IPS-NIHi7 (cell line): Measurements from ENCODE around the gene MYO1B.

Source experiments
- DNase-seq: peaks from one replicate; pipeline ENCODE4 v3.0.0; 2012; ENCODE audit warnings: mixed read lengths; ENCODE audit errors: extremely low spot score

MYO1B gene

DNA sequence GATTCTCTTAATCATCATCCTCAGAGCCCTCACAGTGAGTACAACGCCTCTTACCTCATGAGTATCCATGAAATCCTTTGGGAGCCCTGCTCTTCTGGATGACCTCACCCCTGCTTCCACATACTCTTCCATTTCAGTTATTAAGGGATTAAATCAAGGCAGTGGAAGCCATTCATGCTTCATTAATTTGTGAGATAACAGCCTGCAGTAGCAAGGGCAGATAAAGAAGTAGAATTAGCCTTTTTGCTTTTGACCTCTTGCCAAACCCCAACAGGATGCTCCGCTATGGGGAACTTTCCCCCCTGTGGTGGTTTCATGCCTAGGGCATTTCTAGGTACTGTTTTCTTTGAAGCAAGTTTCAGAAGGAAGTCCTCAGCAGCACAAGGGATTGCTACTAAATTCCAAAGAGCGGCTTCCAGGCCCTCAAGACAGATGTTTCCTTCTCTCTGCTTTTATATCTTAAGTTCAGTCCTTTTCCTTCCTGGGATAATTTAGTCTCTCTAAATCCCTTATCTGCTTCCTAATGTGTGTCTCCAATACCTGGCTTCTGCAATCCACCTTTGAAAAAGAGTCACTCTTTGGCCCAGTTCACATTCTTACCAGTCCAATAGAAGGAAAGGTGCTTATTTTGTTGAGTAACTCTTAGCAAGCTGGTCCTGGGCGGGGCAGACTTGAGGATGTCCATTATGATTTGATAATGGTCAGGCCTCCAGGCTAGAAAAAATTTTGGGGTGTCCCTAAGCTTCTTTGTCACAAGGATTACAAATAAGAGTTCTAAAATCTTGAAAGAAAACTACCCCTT lies 76.9 kb downstream of the MYO1B start:
- DNase-seq: peak; percentile 43

DNA sequence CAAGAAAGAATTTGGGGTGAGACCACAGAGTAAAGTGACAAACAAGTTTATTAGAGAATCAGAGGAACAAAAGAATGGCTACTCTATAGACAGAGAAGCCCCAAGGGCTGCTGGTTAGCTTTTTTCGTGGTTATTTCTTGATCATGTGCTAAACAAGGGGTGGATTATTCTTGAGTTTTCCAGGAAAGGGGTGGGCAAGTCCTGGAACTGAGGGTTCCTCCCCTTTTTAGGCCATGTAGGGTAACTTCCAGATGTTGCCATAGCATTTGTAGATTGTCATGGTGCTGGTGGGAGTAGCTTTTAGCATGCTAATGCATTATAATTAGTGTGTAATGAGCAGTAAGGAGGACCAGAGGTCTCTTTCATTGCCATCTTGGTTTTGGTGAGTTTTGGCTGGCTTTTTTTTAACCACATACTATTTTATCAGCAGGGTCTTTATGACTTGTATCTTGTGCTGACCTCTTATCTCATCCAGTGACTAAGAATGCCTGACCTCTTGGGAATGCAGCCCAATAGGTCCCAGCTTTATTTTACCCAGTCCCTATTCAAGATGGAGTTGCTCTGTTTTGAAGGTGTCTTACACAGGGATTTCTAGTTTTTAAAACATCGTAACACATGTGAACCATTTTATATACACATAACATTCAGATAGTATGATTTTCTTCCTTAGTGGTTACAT lies 77.8 kb downstream of the MYO1B start:
- DNase-seq: no peak

DNA sequence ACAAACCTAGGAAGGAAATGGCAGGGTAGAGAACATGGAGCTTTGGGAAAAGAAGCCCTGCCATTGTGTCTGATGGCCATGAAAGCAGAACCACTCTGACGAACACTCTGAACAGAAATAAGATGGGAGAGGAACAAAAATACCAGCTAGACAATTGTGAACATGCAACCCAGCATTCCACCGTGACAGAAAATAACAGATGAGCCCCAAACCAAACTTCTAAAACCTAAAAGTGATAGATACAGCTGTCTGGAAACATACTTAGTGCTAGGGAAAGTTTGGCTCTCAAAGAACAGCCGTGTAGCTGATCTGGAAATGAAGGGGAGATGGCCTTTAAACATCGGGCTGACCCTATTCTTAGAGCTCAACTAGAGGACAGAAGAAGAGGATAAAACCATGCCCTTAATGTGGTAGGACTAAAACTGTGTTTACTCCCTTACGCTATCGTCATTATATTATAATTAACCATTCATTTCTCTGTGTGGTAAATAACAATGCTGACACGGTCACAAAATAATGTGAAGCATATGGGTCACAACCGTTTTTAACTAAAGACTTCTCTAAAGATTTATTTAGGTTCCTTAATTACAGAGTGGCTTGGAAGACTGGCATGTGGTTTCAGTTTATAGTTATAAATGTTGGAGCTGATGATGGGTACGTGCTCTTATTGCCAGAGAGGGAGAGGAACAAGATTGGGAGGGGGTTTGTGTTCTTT lies 80.6 kb downstream of the MYO1B start:
- DNase-seq: no peak

DNA sequence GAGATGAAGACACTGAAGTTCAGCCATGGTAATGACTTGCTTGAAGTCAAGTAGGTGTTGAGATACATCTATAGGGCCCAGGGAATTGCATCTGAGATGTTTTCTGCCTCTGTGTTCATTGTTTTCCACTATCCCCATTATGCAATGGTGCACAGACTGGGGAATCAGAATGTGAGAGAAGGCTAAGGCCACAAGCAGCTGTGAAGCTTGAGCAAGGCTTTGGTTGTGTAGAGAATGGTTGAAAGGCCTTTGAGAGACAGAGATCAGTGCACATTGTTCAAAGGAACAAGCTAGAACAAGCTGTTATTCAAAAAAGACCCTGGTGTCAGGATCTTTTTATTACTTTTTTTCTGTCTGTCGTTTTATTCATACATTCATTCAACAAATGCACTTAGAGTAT lies 82.3 kb downstream of the MYO1B start:
- DNase-seq: no peak

DNA sequence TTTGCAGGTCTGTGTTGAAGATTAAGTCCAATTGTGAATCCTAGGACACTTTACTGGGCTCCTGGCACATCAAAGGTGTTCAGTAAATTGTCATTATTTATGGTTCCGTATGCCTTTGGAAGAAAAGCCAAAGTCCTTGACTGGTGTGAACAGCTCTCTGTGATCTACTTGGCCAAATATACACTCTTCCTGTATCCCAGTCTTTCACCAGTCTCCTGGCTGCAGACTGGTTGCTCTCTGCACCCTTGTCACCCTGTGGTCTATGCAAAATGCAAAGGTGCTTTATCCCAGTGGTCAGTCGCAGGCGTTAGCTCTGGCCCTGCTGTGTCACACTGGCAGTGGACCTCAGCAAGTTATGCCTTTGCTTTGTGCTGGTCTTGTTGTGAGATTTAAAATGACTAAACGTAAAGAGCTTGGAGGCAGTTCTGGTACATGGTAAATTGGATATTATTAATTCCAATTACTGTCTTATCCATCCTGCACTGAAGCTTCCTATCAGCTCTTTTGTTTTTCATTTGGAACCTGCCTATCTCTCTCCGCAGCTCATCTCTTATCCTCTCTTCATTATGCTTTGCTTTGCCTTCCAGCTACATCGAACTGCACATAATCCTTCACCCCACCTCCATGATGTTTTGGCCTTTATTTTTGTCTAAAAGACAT lies 83.1 kb downstream of the MYO1B start:
- DNase-seq: no peak

DNA sequence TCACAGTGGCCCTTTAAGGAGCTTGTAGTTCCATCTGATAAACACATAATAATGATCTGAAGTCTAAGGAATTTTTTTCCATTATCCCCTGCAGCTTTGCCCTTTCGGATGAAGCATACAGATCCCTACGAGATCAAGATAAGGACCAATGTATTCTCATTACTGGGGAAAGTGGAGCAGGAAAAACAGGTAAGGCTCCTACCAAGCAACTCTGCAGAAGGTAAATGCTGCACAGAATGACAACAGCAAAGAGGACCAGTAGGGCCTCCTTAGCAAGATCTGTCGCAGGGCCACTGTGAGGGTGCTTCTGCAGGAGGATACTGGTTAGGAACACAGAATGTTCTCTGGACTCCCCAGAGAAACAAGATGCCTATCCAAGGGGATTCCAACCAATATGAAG lies 84.6 kb downstream of the MYO1B start:
- DNase-seq: no peak

DNA sequence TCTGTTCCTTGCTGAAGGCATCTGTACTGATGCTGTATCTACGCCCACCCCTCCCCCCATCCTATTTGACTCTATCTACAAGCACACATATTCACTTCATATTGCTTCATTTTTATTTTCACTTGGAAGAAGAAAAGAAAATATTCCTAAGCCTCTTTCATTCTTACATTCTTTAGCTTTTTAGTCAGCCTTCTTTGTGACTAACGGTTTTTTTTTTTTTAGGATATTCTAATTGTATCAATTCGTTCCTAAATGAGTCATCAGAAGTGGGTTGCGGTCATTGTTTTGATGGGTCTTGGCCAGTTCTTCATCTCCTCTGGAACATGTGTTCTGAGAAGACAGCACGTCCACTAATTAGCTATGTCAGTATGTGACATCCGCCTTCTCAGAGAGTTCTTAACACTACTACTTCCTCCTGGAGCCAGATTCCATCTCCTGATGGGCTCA lies 88.7 kb downstream of the MYO1B start:
- no peak for DNase-seq

DNA sequence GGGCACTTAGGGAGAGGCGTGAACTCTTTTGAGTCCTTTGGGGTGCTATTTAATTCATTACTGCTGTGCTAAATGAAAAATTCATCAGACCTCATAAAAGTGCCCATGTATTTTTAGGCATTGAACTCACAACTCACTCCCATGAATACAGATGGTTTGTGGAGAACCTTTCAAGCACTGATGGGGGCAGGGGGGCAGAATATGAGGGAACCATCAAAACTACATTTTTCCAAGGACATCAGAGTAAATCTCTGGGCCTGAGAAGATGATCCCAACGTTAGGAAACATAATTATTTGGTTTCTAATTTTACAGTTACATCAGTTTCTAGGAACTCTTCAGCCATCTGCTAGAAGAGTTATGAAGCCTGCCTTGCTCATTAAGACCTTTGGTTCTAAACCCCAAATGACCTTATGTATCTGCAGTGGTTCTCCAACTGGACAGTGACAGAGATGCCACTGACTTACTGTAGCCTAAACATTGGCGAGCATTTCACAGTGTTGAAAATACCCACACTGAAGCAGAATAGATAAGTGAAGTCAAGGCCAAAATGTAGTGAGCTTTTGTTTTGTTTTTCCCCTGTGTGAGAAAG lies 90.8 kb downstream of the MYO1B start:
- DNase-seq: no peak

DNA sequence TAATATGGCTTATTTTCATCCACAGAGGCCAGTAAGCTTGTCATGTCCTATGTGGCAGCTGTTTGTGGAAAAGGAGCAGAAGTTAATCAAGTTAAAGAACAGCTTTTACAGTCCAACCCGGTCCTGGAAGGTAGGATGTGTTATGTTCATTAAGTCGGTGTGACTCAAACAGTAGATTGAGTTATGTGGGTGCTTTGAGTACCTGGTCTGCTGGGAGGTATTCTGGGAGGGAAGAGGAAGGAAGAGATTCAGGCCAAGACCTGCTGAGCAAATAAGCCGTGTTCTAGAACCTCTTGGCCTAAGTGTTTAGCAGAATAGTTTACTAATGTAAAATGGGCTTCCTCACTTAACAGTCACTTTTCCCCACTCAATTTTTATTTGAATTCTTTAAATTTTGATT lies 96.2 kb downstream of the MYO1B start:
- no peak for DNase-seq

DNA sequence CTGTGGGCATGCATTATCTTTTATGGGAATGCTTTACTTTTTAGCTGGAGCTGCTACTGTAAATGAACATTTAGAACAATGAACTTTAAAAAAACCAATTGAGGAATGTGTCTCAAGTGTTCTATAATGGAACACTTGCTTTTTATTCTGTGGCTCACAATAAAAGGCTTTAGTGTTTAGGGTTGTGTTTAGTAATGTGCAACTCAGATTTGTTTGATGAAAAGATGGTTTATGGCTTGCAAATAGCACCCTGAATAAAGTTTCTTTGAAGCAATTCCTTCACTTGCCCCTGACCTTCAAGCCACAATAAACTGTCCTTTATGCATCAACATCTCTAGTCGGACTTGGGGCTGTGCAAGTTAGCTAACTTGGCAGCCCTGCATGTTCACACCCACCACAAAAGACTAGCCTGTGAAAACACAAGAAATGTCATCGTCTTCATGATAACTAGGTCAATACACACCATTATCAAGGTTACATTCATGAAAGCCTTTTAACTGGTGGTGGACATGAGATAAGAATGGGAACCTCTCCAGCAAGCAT lies 98.7 kb downstream of the MYO1B start:
- DNase-seq: no peak

DNA sequence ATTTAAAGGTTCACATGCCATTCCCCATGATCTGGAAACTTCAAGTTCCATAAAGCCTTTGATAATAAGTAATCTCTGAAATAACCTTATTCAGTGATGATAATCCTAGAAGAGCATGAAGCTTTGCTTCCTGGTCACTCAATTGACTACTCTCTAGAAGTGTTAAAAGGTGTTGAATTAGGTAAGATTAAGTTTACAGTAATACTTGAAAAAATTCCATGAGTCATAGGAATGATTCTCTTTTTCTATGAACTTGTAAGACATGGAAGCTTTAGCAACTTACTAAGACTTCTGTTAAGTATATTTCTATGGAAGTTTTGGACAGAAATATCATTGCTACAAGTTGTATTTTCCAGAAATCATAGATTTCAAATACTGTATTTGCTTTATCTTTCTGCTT lies 100.6 kb downstream of the MYO1B start:
- DNase-seq: no peak

DNA sequence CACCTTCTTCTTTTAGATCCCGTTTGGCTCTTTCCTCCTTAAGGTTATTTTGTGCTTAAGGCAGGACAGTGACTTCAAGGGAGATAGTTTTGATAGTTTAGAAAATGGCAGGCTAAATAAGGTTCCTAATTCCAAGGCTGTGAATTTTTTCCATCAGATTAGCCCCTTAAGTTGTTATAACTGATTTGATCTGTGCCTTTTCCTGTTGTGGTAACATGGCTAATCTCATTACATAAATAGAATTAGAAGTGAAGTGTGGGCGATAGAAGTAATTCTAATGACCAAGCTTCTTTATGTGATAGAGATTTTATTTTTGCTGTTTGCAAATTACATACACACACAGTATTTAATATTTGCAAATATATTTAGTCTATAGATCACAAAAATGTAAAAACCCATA lies 102.0 kb downstream of the MYO1B start:
- no peak for DNase-seq

DNA sequence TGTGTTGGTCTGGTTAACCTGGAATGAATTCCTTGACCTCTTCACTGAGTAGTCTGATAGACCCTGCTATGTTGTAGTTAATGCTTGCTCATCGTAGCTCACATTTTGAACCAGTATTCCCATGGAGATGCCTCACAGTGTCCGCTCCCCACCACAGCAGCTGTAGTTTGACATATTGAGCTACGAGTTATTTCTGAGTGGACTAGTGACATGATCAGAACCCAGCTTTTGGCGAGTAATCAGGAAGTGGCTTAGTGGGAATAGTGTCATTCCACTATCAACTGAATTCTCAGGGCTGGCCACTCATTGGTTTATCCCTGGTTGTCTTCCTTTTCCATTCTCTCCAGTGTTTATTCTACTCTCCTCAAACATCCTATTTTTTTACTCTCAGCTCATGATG lies 102.7 kb downstream of the MYO1B start:
- no peak for DNase-seq

DNA sequence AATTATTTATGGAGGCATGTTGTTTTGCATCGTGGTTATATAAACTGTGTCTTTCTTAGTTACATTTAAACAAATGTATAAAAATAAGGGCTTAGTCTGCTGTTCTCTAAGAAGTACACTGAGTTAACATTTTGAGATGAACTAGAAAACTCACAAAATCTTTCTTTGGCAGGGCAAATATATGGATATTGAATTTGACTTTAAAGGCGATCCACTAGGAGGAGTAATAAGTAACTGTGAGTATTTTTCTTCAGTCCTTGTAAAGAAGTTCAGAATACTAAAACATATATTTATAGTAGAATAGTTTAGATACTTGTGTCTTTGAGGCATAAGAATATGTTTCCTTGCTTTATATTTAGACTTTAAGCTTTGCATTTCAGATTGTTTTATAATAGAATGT lies 104.8 kb downstream of the MYO1B start:
- no peak for DNase-seq

DNA sequence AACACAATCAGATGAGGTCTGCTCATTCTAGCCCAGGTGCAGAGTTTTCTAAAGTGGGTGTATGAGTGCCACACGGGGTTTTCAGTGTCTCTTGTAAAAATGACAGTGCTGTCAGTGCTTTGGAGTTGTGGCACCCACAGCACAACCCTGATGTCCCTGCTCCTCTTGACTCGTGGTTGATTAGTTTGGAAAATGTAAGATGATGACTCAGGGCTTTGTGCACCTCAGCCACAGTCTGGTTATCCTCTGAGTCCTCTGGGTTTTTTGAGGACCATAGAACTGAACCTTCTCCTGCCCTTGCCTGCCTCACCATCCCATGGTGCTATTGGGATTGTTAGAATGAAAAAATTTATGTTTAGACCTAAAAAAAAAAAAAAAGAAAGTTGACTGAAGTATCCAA lies 105.6 kb downstream of the MYO1B start:
- no peak for DNase-seq

DNA sequence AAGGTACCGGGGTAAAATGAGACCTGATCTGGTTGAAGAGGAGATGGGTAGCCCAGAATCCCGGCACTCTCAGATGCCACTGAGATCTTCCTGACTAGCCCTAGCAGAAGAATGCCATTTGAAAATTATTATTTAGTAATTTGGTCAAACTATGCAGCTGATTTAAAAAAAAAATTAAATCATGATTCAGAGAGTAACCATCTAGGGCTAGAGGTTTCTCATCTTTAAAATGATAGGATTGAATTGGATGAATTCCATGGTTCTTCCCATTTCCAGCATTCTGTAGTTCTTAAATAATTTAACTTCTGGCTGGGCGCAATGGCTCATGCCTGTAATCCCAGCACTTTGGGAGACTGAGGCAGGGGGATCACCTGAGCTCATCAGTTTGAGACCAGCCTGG lies 106.1 kb downstream of the MYO1B start:
- no peak for DNase-seq

DNA sequence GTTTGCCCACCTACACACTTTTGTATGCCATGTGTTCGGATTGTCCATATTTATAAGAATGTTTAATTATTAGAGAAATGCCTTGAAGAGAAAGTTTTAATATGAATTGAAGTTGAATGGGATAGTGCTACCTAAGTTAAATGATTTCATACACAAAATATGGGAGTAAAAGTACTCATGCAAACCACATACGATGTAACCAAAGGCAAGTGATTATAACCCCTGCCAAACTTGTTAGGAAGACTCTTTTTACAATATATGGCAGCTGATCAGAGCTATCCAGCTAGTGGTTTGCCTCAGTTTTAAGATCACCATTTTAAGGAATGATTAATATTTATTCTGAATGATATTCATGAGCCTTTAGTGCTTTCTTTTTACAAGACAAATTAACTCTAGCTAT lies 106.7 kb downstream of the MYO1B start:
- DNase-seq: no peak

DNA sequence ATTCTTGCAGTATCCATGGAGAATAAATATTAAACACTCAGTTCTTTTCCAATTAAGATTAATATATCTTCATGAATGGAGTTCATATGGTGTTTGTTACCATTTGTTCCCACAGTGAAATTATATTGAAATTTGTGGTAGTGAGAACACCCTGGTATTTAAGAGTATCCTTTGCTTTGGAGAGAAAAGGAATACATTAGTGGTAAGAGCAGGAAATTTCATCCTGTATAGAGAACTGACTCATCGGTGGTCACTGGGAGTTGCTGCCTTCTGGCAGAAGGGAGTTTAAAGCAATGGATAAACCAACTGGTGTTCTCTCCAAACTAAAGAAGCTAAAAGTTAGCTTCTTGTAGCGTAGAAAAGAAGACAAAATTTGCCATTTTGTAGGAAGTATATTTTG lies 107.3 kb downstream of the MYO1B start:
- no peak for DNase-seq

DNA sequence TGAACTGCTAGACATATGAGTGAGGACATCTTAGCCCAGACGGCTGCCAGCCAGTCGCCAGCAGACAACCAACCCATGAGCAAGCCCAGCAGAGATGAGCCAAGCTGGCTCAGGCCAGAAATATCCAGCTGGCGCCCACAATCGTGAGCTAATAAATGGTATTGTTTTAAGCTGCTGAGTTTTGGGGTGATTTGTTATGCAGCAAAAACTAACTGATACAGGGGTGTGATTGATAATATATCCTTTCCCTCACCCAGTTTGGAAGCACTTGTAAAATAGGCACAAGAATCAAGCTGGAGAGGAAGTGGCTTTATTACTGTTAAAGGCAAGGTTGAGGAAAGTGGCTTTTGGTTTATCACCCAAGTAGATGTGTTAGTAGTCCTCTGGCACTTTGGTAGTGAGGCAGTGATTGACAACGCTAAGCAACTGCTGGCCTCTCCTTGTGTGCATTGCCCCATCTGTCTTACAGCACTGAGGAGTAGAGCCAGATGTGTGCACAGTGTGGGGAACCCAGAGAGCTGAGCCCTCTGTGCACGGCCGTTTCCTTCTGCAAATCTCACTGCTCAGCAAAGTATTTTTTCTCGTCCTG lies 110.1 kb downstream of the MYO1B start:
- DNase-seq: no peak

DNA sequence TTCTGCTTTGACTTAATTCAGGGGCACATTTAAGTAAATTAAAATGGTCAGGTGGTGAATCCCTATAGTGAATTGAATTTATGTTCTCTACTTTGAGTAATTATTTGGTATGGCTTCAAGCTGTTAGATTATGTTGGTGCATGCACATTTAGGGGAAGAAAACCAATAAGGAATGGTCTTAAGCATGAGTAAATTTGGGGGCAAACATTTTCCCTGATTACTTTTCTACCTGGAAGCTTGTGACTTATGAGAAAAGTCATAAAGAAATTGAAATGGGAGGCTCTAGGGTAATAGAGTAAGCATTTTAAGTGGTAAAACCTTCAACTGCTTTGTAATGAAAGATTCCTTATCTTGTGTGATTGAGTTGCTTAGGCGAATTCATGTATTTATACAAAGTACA lies 112.5 kb downstream of the MYO1B start:
- DNase-seq: no peak

DNA sequence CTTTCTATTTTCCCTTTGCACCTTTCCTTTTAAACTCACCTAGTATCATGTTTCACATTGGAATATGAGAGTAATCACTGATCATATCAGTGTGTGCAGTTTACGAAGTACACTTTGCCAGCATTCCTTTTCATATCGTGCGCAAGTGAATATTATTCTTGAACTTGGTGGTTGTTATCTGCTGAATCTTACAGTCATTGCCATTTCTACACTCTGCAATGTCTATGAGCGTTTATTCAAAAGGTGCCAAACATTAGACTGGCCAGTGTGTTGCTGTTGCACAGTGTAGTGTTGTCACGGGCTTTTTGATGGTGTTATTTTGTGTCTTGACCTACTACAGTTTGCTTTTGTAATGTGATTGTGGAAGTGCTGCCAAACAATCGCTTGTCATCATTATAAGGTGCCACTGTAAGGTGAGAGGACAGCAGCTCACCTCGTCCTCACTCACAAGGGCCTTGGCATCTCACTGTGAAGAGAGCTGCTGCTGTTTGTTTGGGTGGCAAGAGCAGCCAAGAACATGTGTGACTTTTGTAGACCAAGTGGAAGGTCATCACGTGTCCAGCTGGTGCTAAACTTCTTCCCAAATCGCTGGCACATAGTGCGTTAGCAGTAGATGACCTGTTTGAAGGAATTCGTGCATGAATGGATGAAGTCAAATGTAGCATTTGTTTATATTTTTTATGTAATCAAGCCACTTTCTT lies 113.3 kb downstream of the MYO1B start:
- DNase-seq: no peak
